GM12873 (cell line): ENCODE data around the gene OR6C1.

Experiments used
- CTCF ChIP-seq: IDR thresholded peaks from 2 replicates; pipeline ENCODE4 v1.5.1; 2012; ENCODE audit warnings: low read depth, mild to moderate bottlenecking, moderate library complexity, low read length, control low read depth; ENCODE audit not compliant: insufficient read depth; ENCODE audit errors: missing control alignments

The OR6C1 gene

GRCh38 chr12:55362675-55363074, 48.5 kb downstream of the OR6C1 start, which contains the start of gene OR6C75:
OR6C75 (plus strand) TSS chr12:55362975; CDS start chr12:55365111, 2,136 bp downstream.
- no peak for TF ChIP-seq CTCF

GRCh38 chr12:55365086-55365485, 50.9 kb downstream of the OR6C1 start:
- TF ChIP-seq CTCF, result no peak
